Gastroesophageal sphincter (tissue), 3 donors: ENCODE data around the gene GCNT4.

Experiments
- EP300 ChIP-seq: sonication (generic); formaldehyde crosslinking; IDR thresholded peaks from one replicate; pipeline ENCODE4 v1.6.1; 2017; ENCODE audit warnings: antibody characterized with exemption, mild to moderate bottlenecking
- POLR2A ChIP-seq, 2 donors: fragments of 450-650 bp; IDR thresholded peaks; one replicate each; pipeline ENCODE4 v1.6.1; 2017; ENCODE audit warnings: antibody characterized with exemption in 2 of 2, mild to moderate bottlenecking in 2 of 2, moderate library complexity in 1 of 2
- POLR2AphosphoS5 ChIP-seq: sonication (generic); formaldehyde crosslinking; IDR thresholded peaks from one replicate; pipeline ENCODE4 v1.6.1; 2017; ENCODE audit warnings: antibody characterized with exemption
- TF ChIP-seq, protein P1 (sequence below), 4 experiments: fragments of 200-600 bp in 2 of 4; fragments of 450-650 bp in 2 of 4; sonication (generic) in 1 of 4; IDR thresholded peaks; one replicate each; pipeline ENCODE4 v1.5.1; 2017 to 2019; ENCODE audit warnings: antibody characterized with exemption in 4 of 4, mild to moderate bottlenecking in 2 of 4, moderate library complexity in 2 of 4

DNA sequence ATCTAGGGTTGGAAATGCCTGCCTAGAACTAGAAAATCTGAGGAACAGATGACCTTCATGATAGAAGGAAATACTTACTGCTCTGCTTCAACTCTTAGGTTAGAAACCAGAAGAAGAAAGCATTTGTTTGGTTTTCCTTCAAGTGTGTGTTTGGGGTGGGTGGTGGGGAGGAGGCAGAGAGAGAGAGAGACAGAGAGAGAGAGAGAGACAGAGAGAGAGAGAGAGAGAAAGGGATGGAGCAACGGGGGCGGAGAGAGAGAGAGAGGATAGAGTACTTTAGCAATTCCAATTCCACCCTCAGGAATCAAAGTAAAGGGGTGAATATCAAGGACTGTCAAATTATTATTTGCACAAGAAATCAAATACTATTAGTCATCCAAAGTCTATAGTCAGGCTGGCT lies 29.2 kb upstream of the GCNT4 start:
- TF ChIP-seq, protein P1, sequence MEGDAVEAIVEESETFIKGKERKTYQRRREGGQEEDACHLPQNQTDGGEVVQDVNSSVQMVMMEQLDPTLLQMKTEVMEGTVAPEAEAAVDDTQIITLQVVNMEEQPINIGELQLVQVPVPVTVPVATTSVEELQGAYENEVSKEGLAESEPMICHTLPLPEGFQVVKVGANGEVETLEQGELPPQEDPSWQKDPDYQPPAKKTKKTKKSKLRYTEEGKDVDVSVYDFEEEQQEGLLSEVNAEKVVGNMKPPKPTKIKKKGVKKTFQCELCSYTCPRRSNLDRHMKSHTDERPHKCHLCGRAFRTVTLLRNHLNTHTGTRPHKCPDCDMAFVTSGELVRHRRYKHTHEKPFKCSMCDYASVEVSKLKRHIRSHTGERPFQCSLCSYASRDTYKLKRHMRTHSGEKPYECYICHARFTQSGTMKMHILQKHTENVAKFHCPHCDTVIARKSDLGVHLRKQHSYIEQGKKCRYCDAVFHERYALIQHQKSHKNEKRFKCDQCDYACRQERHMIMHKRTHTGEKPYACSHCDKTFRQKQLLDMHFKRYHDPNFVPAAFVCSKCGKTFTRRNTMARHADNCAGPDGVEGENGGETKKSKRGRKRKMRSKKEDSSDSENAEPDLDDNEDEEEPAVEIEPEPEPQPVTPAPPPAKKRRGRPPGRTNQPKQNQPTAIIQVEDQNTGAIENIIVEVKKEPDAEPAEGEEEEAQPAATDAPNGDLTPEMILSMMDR (IDR thresholded peaks at IDR 0.05), result no peak
- TF ChIP-seq POLR2AphosphoS5 (no peak), EP300 (no peak), POLR2A (IDR thresholded peaks at IDR 0.05) (no peak)
